Skin of body (tissue), 2 donors: Measurements from ENCODE around the gene IGF2BP2. TPM values are rescaled to one million over a fixed set of nuclear protein-coding genes. Genes with fewer than 3 reads are reported as not detected.
"Not testable (repeated sequence)": the region's sequence is repeated elsewhere in the genome, so short reads cannot be mapped to it uniquely, and the experiment has no call there.

Experiments
- DNase-seq: peaks from one replicate; lab custom pipeline; 2025; lab: John Stamatoyannopoulos, UW
- total RNA-seq: library from RNA; depleted of rRNA; stranded (reverse); fragments of >200 nt; gene quantifications from one replicate; pipeline ENCODE4 v1.2.3, GENCODE V29; 2014

The IGF2BP2 gene
- total RNA-seq = 39.1 TPM

DNA sequence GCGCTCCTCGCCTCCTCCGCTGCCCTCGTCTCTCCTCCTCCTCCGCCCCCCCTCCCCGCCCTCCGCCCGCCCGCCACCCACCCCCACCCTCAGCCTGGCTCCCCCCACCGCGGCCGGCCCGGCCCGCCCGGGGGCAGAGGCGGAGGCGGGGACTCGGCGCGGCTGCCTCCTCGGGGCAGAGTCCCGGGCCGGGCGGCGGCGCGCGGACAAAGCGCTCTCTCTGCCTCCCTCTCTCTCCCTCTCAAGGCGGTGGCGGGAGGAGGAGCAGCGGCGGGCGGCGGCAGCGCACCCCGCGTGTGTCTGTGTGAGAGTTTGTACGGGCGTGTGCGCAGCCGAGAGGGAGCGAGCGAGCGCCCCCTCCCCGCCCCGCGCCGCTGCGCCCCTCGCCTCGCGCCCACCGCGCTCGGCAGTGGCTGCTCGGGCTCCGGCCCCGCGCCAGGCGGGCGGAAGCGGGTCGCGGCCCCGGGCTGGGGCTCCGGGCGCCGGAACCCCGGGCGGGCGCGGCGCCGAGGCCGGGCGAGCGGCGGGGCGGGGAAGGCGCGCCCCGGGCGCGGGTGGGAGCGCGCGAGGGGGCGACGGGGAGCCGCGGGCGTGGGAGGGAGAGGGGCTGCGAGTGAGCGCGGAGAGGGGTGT, at the start of gene IGF2BP2:
Gene IGF2BP2 (minus strand): TSS at position 37 of the 633 bp plus-strand sequence. CDS start 82 bp downstream, outside the sequence.
- peak; percentile 84 for DNase-seq

DNA sequence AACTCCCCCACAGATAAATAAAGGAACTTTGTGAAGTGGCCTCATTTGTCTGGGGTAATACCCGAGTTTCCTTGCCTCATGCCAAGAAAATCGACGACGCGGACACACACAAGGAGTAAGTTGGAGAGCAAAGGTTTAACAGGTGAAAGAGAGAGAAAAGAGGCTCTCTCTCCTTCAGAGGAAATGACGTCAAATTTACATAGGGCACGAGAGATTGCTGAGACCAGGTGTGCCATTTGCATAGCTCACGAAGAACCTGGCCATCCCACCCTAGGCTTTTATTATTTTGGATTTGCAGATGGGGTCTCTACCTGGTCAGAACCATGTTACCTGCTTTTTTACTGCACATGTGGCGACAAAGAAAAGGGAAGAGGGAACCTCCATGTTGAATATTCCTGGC, 49.3 kb upstream of the IGF2BP2 start:
- DNase-seq = no peak

DNA sequence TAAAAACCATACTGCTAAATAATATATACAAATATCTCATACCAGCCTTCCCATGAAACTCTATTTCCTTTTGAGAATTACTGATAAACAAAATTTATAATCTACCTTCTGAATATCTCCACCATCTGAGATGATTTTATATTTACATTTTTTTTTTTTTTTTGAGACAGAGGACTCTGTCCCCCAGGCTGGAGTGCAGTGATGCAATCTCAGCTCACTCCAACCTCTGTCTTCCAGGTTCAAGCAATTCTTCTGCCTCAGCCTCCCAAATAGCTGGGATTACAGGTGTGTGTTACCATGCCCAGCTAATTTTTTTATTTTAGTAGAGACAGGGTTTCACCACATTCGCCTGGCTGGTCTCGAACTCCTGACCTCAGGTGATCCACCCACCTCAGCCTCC, 42.8 kb upstream of the IGF2BP2 start:
- no peak for DNase-seq

DNA sequence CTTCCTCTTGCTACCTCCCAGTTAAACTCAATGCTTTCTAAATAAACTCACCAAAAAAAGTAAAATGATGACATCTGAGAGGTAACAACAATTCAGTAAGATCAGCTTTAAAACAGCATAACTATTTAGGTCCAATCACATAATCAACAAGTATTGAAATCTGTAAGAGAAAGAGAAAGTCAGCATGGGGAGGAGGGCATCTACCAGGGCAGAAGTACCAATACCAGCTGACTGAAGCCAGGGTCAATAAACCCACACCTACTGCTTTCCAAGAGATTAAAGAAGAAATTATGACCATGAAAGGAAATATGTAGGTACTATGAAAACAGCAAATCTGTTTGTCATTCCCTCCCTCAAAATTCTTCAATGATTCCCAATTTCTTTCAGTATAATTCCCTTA, 42.2 kb upstream of the IGF2BP2 start:
- no peak for DNase-seq

DNA sequence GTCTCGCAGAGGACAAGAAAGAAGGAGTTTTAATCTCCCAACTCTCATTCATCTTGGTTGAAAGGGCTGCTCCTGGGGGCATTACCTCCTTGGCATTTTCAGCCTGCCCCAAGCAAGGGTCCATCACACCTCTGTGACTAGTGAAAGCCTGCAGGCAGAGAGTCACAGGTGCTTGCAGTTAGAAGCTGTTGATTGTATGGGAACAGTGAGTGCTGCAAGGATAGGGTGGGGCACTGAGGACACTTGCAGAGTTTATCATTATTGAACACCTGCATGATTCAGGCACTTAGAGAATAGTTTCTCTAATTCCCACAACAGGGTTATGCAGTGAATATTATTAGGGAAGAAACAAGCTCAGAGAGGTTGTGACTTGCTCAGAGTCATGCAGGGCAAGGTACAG, 41.7 kb upstream of the IGF2BP2 start:
- DNase-seq = no peak

DNA sequence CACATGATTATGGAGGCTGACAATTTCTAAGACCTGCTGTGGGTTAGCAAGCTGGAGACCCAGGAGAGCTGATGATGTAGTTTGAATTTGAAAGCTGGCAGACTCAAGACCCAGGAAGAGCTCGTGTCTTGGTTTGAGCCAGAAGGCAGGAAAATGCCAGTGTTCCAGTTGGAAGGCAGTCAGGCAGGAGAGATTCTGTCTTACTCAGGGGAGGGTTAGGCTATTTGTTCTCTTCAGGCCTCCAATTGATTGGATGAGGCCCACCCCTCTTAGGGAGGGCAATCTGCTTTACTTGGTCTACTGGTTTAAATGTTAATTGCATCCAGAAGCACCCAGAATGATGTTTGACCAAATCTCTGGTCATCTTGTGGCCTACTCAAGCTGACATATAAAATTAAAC, 40.4 kb upstream of the IGF2BP2 start:
- DNase-seq = no peak

DNA sequence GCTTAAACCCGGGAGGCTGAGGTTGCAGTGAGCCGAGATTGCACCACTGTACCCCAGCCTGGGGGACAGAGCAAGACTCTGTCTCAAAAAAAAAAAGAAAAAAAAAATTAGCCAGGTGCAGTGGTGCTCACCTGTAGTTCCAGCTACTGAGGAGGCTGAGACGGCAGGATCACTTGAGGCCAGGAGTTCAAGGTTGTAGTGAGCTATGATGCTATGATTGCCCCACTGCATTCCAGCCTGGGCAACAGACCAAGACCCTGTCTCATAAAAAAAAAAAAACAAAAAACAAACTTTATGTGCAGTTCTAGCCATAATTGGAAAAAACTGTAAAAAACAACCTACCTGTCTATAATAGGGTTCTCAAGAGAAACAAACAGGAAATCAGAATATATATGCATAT, 39.9 kb upstream of the IGF2BP2 start:
- no peak for DNase-seq

DNA sequence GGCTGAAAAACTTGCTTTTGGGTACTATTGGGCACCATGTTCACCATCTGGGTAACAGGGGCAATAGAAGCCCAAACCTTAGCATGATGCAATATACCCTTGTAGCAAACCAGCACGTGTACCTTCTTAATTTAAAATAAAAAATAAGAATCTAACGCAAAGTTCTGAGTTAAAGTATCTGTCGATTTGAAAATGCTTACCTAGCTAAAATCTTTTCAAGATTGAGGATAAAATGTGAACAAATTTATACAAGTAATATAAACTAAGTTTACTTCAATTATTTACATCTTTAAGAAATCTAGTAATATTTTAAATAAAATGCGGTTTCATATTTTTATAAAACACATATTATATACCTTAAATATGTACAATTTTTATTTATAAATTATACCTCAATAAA, 38.1 kb upstream of the IGF2BP2 start:
- no peak for DNase-seq

DNA sequence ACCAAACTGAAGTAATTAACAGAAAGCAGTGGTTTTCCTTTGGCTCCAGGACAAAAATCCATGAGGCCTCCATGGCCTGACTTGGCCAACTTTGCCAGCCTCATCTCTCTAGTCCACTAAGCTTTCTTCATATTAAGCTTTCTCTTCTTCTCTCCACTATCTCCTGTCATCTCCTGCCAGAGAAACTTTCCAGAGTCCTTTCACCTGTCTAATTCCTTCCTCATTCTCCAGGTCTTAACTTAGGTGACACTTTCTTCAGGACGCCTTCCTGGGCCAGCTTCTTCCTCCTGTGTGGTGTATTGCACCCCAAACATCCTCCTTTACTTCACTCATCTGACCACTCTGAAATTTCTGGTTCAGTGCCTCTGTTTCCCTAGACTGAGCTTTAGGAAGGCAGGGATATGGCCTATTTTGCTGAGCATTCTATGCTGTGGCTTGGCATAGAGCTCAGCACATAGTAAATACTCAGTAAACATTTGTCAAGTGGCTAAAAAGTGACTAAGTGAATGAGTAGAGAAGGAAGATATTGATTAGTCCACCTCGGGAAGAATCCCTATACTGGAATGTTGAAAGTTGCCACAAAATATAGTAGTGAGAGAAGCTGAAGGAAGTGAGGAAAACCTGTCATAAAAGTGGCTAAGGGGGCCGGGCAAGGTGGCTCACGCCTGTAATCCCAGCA, 34.6 kb upstream of the IGF2BP2 start:
- DNase-seq = no peak

DNA sequence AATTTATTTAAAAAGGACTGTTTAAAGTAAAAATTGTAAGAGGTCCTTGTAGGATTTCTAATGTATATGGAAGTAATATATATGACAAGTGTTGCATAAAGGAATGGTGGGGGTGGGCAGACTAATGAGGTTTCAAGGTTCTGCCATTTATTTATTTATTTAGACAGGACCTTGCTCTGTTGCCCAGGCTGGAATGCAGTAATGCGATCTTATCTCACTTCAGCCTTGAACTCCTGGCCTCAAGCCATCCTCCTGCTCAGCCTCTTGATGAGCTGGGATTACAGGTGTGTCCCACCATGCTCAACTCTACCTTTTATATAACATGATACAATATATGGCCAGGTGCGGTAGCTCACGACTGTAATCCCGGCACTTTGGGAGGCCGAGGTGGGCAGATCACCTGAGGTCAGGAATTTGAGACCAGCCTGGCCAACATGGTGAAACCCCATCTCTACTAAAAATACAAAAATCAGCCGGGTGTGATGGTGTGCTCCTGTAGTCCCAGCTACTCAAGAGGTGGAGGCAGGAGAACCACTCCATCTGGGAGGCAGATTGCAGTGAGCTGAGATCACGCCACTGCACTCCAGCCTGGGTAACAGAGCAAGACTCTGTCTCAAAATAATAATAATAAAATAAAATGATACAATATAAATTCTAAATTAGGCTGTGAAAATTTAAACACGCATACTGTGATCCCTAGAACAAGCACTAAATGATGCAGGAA, 33.8 kb upstream of the IGF2BP2 start:
- DNase-seq = no peak

DNA sequence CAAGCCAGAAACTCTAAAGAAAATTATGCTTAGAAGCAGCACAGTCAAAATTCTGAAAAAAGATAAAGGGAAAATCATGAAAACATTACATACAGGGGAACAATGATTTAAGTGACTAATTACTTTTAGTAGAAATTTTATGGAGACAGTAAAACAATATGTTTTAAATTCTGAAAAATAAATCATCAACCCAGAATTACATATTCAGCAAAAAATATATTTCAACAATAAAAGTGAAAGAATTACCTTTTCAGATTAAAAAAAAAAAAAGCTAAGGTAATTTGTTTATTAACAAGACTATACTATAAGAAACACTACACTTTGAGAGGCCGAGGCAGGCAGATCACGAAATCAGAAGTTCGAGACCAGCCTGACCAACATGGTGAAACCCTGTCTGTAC, 32.4 kb upstream of the IGF2BP2 start:
- no peak for DNase-seq

DNA sequence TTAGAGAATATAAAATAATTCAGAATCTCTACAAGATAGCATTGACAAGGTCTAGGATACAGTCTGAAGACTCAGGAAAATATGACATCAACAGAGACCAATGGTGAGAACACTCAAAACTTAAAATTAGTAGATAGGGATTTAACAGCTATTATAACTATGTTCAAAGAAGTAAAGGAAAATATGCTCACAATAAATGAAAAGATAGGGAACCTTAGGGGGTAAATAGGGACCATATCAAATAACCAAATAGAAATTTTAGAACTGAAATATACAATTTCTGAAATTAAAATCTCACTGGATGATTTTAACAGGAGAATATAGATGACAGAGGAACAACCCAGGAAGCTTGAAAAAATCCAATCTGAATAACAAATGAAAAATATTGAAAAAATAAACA, 31.8 kb upstream of the IGF2BP2 start:
- no peak for DNase-seq

DNA sequence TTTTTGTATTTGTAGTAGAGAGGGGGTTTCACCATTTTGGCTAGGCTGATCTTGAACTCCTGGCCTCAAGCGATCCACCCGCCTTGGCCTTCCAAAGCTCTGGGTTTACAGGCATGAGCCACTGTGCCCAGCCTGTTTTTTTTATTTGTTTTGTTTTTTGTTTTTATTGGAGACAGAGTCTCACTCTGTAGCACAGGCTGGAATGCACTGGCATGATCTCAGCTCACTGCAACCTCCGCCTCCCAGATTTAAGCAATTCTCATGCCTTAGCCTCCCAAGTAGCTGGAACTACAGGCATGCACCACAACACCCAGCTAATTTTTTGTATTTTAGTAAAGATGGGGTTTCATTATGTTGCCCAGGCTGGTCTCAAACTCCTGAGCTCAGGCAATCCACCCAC, 28.9 kb upstream of the IGF2BP2 start:
- DNase-seq = not testable (repeated sequence)

DNA sequence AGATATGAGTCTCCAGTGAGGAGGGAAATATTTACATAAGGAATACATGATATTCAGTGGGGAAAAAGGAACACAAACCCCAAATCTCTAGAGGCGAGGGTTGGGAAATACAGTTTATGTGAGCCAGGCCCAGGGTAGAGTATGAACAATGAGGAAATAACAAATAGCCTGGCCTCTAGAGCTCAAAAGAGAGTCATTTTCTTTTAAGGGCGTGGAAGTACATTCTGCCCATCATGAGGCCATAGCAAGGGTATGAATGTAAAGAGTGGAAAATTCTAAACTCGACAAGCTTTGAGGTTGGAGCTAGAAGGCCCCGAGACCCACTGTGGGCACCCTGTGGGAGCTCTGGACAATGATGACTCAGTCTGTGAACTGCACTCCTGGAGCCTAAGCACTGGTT, 27.8 kb upstream of the IGF2BP2 start:
- no peak for DNase-seq

DNA sequence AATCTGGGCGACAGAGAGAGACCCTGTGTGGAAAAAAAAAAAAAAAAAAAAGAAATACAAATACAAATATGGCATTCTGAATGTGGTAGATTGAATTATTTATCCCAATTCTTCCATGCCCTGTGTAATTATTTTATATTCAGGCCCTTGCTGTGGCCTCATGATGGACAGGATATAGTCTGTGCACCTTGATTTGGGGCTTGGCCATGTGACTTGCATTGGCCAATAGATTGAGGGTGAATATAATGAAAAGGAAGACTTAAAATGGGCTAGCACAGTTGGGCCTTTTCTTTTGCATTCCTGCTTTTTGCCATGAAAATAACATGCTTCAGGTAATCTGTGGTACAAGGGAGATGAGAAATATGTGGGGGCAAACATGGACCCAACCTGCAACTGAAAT, 27.1 kb upstream of the IGF2BP2 start:
- no peak for DNase-seq

DNA sequence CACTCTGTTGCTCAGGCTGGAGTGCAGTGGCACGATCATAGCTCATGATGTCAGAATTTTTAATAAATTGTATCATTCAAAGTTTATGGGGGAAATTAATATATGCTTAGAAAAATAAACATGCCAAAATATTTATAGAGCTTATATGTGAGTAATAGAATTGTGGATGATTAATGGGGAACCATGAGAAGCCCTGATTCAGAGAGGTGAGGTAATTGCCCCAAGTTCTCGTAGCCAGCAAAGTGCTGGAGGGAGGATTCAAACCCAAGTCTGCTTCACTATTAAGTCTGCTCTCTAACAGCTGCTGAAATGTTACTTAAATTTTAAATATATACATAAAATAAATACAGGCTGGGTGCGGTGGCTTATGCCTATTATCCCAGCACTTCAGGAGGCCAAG, 26.2 kb upstream of the IGF2BP2 start:
- DNase-seq = no peak

DNA sequence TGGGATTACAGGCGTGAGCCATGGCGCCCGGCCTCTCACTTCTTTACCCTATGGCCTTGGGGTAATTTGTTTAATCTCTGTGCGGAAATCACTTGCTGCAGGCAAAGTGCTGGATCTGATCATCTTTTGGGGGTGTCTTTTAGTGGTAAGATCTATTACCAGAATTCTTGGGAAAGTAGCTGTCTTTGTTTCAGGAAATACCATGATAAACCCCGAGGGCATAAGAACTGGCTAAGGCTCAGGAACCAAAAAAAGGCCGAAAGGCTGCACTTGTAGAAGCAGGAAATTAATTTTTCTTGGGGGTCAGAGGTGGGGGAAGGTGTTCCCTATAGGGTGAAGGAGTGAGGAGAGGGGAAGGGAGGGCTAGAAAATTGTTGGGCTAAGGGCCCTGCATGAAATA, 22.7 kb upstream of the IGF2BP2 start:
- DNase-seq = no peak

DNA sequence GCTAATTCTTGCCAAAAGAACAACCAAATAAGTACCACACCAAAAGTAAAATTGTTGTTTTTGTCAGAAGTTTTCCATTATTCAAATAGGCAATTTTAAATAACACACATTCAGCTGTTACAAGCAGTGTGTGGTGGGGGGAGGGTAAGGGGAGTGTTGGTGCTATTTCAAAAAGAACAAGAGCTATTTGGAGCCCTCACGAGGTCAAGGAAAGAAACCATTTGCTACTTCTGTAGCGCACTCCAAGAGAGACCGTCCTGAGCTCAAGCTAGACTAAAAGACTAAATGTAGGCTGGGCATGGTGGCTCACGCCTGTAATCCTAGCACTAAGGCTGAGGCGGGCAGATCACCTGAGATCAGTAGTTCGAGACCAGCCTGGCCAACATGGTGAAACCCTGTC, 21.2 kb upstream of the IGF2BP2 start:
- DNase-seq = no peak

DNA sequence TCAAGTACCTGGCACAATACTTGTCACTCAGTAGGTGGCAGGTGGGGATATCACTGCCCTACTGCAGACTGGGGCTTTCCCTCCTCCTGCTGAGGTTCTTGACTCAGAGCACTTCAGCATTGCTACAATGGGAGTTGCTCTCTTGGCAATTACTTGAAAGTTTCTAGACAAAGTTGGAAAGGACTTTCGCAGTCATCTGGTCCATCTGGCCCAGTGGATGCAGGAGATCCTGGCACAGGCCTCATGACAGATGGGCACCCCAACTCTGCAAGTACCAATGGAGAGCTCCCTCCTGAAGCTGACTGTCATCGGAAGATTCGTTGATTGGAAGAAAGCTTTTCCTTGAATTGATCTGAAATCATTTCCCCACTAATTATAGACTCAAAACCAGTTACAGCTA, 19.2 kb upstream of the IGF2BP2 start:
- DNase-seq = no peak

DNA sequence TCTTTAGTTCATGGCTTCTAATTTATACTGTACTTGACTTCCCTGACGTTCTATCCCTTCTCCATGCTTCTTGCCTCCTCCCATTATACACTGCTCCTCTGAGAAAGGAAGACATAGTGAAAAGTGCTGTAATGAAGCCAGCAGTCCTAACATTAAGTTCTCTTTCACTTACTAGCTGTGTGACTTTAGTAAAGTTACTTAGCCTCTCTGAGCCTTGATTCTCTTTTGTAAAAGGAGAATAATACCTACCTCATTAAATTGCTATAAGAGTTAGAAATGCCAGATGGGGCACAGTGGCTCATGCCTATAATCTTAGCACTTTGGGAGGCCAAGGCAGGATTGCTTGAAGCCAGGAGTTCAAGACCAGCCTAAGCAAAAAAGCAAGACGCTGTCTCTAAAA, 18.8 kb upstream of the IGF2BP2 start:
- DNase-seq = no peak

DNA sequence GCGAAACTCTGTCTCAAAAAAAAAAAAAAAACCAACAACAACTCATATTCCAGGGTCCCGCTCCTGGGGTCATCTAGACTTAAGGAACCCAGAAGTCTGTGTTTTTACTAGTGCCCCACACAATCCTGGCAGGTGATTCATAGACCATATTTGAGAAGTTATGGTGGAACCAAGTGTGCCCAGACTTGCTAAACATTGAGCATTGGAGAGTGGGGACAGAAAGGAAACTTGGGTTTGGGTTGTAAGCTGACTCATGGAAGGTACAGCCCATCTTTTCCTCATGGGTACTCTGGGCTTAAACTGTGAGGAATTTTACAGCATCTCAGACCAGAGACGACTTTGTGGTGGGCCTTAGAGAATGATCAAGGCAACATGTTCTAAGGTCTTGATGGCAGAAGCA, 18.3 kb upstream of the IGF2BP2 start:
- no peak for DNase-seq

DNA sequence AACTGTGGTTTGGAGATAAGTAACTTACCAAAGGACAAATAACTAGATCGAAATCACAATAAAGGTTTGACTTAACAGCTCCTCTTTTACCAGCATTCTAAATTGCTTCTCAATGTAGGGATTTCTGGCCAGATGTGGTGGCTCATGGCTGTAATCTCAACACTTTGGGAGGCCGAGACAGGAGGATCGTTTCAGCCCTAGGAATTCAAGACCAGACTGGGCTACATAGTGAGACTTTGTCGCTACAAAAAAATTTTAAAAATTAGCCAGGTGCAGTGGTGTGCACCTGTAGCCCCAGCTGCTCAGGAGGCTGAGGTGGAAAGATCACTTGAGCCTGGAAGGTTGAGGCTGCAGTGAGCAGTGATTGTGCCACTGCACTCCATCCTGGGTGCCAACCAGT, 17.4 kb upstream of the IGF2BP2 start:
- DNase-seq = no peak
